GM12872 (cell line): ENCODE measurements around the gene TPH2.

Source experiments
- CTCF ChIP-seq: IDR thresholded peaks from 3 replicates; pipeline ENCODE4 v1.5.1; 2011; ENCODE audit warnings: low read depth, mild to moderate bottlenecking, low read length, moderate library complexity; ENCODE audit not compliant: insufficient read depth

Gene TPH2

DNA sequence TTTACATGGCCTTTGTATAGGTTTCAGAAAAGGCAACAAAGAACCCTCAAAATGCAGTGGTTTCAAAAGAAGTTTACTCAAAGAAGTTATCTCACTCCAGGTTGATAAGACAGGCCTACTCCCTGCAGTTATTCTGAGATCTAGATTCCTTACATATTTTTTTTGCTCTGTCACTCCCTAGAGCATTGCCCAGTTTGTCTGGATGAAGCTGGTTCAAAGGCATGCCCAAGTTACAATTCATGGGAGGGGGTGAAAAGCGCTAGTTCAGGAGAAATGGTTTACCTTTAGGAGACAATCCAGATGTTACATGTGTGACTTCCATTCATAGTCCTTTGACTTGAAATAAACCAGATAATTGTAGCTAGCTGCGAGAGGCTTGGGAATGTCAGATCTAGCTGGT is 115.0 kb downstream of the TPH2 start:
- no peak for TF ChIP-seq CTCF

DNA sequence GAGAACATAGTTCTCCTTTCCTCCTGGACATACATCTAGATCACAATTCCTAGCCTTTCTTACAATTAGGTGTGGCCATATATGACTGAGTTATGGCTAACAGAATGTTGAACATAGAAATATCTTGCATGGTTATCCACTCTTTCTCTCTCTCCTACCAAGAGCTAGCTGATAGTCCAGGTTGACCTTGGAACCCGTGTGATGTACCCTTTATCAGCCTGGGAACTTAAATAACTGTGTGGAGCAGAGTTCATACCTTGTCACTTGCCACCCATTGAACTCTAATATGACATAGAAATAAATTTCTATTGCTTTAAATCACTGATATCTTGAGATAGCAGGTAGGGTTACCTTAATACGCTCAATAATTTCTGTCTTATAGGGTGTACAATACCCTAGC is 115.9 kb downstream of the TPH2 start:
- no peak for TF ChIP-seq CTCF

DNA sequence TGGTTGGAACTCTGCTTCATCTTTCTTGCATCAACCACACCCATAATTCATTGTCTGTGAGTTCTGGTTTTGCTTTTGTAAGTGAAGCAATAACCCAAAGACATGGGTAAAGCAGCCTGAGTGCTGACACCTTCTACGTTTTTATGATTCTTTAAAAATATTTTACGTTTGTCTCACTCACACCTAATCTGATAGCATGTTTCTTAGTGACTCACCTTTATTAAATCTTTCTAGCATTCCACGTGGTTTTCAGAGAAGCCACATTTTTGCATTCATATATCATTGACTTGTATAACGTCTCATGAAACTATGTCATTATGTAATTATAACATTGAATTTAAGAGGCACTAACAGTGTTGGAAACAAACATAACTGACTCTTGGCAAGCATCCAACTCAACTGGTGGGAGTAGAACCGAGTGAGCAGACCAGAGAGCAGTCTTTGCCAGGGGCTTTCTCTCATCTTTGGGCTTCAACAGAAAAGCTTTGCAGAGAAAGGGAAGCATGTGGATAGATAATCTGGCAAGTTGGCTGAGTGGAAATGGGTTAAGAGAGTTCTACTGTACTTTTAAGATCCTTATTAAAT is 118.8 kb downstream of the TPH2 start:
- TF ChIP-seq CTCF = no peak

GRCh38 chr12:72063073-72063472 is 124.4 kb downstream of the TPH2 start:
- no peak for TF ChIP-seq CTCF

DNA sequence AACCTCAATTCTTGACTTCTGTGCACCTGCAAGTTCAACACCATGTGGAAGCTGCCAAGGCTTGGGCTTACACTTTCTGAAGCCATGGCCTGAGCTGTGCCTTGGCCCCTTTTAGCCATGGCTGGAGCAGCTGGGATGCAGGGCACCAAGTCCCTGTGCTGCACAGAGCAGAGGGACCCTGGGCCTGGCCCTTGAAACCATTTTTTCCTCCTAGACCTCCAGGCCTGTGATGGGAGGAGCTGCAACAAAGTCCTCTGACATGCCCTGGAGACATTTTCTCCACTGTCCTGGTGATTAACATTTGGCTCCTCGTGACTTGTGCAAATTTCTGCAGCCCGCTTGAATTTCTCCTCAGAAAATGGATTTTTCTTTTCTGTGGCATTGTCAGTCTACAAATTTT is 132.4 kb downstream of the TPH2 start:
- TF ChIP-seq CTCF = no peak

DNA sequence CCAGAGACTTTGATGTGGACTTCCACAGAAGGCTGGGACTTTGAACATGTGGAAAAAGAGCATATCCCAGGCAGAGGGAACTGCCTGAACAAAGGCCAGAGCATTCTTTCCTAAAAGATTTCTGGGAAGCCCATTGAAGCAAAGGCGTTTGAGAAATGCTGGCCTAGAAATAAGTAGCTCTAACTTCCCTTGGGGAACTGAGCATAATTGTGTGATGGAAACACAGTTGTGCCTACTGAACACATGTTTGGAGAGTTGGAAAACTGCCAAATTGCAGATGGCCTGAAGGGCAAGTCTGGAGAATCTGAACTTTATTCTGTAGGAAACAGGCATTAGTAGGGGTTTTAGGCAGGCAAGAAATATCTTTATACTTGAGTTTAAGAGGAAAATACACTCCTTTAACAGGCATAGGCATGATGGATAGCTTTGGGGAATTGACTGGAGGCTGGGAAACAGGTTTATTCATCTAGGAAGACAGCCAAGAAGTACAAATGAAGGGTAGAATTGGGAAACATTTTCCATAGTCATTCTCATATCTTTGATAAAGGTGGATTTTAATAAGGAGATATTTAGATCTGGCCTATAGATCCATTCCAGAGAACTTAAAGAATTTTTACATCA is 134.1 kb downstream of the TPH2 start:
- TF ChIP-seq CTCF = no peak

DNA sequence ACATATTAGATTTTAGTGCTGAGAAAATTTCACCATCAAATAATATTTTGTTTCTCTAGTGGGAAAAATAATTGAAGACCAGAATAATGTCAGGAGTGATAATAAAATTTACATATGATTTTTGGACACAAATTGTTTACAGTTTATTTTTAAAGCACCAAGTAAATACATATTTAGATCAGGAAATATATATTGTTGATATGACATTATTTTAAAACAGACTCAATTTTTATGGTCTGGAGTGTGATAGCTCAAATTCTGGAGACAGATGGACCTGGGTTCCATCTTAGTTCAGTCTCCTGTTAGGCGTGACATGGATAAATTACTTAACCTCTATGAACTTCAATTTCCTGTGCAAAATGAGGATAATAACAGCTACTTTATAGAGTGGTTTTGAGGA is 135.4 kb downstream of the TPH2 start:
- no peak for TF ChIP-seq CTCF
